HG02852 (cell line): ENCODE results near the gene MMP25.

Experiments
- ATAC-seq: cut with Tn5 transposase; IDR thresholded peaks from one replicate; pipeline ENCODE4 v1.9.1; 2021; ENCODE audit warnings: mild to moderate bottlenecking, moderate library complexity; ENCODE audit not compliant: unreplicated experiment

The MMP25 gene

DNA sequence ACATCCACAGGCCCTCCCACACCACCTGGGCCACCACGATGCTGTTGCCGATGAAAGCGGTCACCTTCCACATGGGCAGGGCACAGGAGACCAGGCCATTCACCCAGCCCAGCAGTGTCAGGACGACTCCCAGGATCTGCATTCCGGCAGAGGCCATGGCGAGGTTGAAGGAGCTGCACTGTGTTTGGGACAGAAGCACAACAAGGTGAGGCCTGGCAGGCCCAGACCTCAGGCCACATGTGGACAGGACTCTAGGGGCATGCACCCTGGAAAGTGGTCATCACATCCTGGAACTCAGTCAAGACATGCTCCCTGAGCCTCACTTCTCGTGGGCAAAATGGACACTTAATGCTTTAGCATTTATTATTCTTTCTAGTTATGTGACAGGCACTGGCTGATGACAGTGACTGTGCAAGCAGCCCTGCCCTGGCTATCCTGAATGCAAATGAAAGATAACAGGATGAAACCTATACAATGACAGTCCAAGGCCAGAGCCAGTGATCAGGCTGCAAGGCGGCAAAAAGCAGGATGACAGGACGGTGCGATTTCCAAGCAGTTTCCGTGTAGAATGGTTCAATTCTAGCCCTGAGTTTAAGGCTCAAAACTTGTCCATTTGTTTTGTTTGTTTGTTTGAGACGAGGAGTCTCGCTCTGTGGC lies 30.4 kb upstream of the MMP25 start:
- no peak for ATAC-seq

DNA sequence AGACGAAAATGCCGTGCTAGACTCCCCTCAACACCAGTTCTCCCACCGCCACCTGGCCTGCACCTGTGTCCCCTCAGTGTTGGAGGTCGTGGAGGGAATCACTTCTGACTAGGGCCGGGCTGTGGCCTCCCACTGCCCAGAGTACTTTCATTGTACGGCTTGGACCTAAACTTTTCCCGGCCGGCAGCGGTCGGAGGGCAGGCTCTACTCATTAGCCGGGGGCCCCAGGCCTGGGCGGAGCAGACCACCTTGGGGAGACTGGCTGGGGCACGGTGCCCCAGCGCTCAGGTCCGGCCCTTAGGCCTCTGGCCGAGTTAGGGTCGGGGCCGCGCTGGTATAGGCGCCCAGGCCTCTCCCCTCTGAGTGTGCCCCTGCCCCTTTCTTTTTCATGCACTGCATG lies 29.0 kb upstream of the MMP25 start:
- ATAC-seq, result no peak

DNA sequence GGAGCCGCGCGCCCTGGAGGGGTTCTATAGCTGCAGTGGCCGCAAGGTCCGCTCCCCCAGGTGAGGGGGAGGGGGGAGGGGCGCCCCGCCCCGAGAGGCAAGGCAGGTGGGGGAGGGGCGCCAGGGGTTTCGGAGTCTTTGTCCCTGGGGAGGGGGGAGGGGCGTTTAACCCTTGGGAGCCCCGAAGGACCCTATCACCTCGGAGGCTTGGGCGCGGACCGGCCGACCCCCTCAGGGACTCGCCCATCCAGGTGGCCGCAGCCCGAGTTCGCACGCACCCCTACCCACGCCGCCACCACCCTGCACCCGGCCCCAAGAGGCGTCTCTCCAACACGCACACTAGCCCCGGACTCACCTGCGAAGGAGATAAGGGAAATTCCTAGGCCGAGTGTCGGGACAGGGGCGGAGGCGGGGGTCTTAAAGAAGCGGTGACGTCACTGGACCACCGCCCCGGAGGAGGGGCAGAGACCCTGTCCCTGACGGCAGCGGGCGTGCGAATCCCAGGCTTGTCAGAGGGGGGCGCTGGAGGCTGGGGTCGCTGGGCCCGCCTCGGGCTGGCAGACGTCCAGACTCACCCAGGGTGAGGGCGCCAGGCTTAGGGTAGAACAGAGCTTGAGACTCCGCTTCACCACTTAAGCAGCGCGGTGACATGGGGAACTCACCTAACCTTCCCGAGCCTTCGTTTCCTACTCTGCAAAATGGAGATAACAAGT lies 28.4 kb upstream of the MMP25 start, which contains the start of gene CLDN6:
Gene CLDN6 (minus strand): TSS at position 390 of the 713 bp plus-strand sequence. CDS start 2,162 bp downstream, outside the sequence.
- ATAC-seq, result no peak

DNA sequence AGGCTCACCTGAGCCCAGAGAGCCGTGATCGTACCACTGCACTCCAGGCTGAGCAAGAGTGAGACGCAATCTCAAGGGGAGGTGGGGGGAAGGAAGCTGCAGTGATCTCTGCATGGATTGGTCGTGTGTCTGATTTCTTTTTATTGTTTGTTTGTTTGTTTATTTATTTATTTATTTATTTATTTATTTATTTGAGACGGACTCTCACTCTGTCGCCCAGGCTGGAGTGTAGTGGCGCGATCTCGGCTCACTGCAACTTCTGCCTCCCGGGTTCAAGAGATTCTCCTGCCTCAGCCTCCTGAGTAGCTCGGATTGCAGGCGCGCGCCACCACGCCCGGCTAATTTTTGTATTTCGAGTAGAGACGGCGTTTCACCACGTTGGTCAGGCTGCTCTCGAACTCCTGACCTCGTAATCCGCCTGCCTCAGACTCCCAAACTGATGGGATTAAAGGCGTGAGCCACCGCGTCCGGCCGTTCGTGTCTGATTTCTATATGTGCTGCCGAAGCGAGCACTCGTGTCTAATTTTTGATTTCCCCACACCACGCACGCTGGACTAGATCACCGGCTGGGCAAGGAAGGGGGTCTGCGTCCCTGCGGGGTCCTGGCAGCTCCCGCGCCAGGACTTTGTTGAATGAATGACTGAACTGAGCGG lies 26.6 kb upstream of the MMP25 start:
- ATAC-seq, result no peak

DNA sequence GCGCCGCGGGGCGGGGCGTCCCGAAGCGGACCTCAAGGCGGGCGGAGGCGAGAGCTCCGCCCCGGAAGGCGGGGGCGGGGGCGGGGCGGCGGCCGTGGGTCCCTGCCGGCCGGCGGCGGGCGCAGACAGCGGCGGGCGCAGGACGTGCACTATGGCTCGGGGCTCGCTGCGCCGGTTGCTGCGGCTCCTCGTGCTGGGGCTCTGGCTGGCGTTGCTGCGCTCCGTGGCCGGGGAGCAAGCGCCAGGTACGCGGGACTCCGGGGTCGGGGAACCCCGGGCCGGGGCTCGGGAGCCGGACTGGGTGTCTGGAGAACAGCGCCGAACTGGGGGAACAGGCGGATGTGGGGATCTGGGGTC lies 26.1 kb upstream of the MMP25 start, which contains the start of gene TNFRSF12A:
Gene TNFRSF12A (plus strand): TSS at position 122 of the 357 bp plus-strand sequence. CDS start 30 bp downstream, at position 152.
- no peak for ATAC-seq

DNA sequence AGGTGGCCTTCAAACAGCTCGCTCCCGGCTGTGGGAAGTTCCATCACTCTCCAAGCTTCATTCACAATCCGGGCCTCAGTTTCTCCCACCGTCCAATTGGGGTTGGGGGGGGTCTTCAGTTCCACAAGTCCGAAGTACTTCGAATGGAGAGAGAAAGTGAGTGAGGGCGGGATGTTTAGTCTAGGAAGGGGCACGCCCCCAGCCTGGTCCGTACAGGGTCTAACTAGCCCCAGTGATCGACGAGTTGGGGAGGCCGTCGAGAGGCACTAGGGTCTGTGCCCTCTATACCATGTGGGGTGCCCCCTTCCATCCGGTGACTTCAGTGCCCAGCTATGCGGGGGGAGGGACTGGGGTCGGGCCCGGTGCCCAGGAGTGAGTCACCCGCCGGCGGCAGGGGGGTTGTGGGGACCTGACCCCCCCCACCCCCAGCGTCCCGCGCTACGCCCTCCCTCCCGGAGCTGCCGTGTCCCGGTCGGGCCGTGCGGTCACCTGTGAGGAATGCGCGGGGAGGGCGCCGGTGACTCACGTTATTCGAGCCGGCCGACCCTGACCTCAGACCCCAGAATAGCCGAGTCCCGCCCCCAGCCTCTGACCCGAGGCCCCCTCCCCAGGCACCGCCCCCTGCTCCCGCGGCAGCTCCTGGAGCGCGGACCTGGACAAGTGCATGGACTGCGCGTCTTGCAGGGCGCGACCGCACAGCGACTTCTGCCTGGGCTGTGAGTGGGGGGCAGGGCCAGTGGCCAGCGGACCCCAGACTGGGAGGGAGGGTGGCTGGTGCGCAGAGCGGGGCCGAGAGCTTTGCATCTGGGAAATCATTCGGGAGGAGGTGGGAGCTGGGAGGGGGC lies 25.5 kb upstream of the MMP25 start:
- ATAC-seq, result no peak

DNA sequence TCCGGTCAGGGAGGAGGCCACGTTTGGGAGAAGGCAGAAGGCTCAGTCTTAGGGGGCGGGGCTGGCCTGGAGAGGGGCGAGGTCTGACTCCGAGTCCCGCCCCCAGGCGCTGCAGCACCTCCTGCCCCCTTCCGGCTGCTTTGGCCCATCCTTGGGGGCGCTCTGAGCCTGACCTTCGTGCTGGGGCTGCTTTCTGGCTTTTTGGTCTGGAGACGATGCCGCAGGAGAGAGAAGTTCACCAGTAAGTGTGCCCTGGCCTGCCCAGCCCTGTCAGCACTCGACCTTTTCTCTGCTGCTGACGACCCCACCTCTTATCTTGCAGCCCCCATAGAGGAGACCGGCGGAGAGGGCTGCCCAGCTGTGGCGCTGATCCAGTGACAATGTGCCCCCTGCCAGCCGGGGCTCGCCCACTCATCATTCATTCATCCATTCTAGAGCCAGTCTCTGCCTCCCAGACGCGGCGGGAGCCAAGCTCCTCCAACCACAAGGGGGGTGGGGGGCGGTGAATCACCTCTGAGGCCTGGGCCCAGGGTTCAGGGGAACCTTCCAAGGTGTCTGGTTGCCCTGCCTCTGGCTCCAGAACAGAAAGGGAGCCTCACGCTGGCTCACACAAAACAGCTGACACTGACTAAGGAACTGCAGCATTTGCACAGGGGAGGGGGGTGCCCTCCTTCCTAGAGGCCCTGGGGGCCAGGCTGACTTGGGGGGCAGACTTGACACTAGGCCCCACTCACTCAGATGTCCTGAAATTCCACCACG lies 24.7 kb upstream of the MMP25 start:
- no peak for ATAC-seq

DNA sequence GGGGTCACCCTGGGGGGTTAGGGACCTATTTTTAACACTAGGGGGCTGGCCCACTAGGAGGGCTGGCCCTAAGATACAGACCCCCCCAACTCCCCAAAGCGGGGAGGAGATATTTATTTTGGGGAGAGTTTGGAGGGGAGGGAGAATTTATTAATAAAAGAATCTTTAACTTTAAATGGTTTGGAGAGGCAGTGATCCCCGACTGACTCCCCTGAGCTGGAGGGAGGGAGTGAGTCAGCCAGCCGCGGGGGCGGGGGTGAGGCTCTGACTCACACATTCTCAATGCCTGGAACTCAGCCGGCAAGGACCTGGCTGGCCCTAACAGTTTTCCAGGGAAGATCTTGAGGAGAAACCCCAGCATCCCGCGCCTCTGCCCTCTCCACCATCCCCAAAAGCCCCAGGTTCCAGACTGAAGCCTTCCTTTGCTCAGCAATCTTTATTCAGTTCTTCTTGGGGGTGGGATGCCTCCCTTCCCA lies 24.1 kb upstream of the MMP25 start:
- ATAC-seq, result no peak

DNA sequence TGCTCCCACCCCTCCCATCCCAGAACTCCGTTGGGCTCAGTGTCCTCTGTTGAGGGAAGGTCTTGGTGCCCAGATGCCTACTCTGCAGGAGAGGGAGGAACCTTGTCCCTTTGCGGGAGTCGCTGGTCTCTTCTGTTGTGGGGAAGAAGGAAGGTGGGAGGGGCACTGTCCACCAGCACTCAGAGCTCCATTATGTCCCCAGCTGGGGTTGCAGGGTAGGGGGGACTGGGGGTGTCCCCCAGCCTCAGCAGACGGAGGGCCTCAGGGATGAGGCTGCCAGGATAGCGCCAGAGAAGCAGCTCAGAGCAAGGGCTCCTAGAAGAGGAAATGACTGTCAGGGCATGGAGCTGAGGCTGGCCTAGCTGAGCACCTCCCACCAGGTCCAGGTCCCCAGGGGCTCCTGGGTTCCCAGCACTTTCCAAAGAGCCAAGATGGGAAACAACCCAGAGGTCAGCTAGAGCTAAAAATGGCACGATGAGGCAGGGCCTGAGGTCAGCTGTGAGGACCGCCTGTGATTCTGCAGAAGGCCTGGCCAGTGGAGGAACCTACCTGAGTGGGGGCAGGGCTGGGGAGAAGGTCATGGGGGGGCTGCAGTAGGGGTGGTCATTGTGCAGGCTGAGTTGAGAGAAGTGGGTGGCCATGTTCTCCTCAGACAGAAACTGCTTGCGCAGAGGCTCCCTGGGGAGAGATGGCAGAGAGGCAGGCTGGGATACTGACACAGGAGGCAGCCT lies 23.5 kb upstream of the MMP25 start:
- no peak for ATAC-seq

DNA sequence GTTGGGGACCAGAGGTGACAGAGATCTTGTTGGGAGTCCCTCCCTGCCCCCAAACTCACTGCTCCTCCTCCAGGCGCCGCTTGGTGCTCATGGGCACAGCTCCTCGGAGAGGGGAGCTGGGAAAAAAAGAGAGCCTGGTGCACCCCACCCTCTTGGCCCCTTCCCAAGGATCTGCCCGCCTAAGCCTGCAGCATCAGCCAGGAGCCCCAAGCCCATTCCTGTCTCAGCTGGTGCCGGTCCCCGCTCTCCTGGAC lies 23.0 kb upstream of the MMP25 start:
- no peak for ATAC-seq

DNA sequence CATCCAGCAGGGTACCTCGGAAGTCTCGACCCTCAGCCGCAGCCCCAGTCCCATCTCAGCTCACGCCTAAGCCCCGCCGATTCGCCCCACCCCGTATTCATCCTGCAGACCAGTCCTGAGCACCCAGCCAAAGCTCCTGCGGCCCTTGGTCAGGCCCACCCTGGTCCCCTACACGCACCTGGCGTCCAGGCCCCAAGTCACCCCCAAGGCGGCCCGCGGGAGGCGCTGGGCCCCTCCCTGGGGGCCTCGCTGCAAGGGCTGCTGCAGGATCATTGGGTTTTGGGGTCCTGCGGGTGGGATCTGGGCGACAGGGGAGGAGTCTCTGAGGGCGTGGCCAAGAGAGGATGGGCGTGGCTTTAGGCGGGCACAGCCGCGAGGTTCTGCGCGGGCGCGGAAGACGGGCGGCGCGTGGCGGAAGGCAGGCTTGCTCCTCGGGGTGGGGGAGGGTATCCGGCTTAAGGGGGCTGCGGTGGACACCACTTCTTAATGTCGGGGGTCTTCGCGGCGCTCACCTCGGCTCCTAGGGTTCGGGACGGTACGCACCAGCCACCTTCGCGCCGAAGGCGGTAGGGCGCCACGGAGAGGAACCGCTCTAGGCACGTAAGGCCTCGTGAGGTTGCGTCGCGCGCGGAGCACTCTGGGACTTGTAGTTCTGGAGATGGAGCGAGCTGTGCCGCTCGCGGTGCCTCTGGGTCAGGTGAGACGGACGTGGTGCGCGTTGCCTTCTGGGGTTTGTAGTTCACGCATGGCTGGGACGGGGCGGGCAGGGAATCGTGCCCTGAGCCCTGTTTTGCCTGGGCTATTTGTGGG lies 22.5 kb upstream of the MMP25 start, which contains the start of the genes HCFC1R1 and THOC6:
Gene HCFC1R1 (minus strand): TSS at position 274 of the 810 bp plus-strand sequence. CDS start 1 bp downstream, at position 273.
Gene THOC6 (plus strand): TSS at position 367 of the 810 bp plus-strand sequence. CDS start 292 bp downstream, at position 659.
- ATAC-seq, result peak; percentile 72

DNA sequence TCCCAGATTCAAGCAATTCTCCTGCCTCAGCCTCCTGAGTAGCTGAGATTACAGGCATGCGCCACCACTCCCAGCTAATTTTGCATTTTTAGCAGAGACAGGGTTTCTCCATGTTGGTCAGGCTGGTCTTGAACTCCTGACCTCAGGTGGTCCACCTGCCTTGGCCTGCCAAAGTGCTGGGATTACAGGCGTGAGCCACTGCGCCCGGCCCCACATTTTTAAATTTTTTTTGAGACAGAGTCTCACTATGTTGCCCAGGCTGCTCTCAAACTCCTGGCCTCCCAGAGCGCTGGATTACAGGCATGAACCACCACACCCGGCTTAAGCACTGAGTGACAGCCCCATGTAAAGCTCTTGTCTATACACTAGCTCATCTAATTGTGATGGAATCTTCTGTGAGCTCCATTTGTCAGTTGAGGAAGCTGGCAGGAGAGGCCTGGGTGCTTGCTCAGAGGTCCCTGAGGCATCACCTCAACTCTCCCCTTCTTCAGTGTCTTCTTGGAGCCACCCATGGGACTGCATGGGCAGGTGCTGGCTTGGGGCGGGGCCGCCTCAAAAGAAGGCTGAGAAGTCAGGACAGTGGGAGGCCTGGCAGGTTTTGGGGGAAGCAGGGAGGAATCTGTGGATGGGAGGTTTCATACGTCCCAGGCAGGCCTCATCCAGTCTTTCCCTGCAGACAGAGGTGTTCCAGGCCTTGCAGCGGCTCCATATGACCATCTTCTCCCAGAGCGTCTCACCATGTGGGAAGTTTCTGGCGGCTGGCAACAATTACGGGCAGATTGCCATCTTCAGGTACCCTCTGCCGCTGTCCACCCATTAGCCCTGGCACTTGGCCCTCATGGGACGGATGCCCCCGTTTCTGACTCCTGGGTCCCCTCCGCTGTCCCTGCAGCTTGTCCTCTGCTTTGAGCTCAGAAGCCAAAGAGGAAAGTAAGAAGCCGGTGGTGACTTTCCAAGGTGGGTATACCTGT lies 21.0 kb upstream of the MMP25 start:
- no peak for ATAC-seq

DNA sequence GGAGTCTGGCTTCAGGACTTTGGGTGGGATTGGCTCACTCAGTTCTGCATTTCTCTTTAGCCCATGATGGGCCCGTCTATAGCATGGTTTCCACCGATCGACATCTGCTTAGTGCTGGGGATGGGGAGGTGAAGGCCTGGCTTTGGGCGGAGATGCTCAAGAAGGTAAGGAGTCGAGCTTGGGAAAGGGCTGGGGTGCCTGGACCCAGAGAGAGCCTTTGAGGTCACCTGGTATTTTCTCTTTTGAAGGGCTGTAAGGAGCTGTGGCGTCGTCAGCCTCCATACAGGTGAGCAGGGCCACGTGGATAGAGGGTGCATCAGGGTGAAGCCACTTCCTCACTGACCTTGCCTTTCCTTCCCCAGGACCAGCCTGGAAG lies 20.4 kb upstream of the MMP25 start:
- ATAC-seq, result no peak

DNA sequence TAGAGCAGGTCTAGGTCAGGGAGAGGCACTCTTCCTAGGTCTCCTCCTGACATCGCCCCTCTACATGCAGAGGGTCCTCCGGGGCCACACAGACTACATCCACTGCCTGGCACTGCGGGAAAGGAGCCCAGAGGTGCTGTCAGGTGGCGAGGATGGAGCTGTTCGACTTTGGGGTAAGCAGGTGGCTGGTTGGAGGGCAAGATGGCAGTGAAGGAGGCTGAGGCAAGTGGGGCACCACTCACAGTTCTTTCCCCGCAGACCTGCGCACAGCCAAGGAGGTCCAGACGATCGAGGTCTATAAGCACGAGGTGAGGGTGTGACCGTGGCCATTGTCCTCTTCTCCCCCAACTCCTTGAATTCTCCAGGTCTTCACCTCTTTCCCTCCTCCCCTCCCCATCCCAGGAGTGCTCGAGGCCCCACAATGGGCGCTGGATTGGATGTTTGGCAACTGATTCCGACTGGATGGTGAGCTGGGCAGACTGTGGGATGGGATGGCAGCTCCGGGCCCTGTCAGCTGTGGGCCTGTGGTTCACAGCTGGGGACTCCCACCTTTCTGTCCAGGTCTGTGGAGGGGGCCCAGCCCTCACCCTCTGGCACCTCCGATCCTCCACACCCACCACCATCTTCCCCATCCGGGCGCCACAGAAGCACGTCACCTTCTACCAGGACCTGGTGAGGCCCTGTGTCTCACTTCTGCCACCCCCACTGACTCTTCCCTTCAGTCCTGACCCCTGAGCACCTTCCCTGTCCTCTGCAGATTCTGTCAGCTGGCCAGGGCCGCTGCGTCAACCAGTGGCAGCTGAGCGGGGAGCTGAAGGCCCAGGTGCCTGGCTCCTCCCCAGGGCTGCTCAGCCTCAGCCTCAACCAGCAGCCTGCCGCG lies 19.5 kb upstream of the MMP25 start:
- no peak for ATAC-seq

DNA sequence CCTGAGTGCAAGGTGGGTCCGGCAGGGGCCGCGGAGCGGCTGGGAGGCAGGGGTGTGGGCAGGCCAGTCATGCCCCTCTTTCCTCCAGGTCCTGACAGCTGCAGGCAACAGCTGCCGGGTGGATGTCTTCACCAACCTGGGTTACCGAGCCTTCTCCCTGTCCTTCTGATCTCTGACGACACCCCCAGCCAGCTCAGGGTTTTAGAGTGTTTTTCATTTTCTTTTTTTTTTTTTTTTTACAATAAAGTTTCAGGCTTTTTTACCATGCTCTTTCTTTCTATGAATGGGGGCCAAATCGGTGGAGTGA lies 18.9 kb upstream of the MMP25 start:
- no peak for ATAC-seq

DNA sequence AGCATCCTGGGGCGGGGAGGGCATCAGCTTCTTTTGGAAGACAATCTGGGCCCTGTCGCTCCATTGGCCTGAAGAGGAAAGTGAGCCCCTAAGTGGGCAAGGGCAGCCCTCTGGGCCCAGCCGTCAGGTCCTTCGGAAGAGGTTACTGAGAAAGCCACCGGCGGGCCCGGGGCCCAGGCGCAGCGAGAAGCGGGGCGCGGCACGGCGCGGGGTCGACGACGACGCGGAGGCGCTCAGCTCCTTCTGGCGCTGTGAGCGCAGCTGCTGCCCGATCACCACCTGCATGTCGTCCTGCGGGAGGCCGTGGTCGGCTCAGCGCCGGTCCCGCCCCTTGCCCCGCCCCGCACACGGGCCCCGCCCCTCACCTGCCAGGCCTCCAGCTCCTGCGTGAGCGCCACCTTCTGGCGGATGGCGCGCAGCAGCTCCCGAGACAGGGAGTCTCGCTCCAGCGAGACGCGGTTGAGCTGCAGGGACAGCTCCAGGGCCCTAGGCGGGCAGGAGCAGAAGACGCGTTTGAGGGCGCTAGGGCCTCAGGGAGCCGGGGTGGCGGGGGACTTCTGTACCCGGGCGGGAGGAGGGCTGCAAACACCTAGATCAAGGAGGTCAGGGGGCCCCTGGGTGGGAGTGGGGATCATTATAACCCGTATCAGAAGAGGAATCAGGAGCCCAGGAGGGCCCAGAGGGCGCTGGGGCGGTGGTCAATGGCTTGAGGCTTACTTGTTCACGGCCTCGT lies 18.2 kb upstream of the MMP25 start:
- no peak for ATAC-seq
